H9 (cell line): ENCODE measurements around the gene FBLN1. TPM values are rescaled to one million over a fixed set of nuclear protein-coding genes. Genes with fewer than 3 reads are reported as not detected.

ENCODE experiments used
- DNase-seq: peaks from one replicate; pipeline ENCODE4 v3.0.0-alpha.2; 2017
- H2AFZ ChIP-seq: one replicate; pipeline ENCODE4 v1.6.1; 2013; ENCODE audit warnings: mild to moderate bottlenecking, low read length, control low read depth, moderate library complexity
- H2AK5ac ChIP-seq: 2 replicates; pipeline ENCODE4 v1.6.1; 2013; ENCODE audit warnings: low read length, control low read depth, mixed read lengths; ENCODE audit not compliant: insufficient read length
- H2BK120ac ChIP-seq: one replicate; pipeline ENCODE4 v1.6.1; 2013; ENCODE audit warnings: low read depth, mild to moderate bottlenecking, low read length, control low read depth, inconsistent platforms; ENCODE audit not compliant: poor library complexity, severe bottlenecking
- H2BK12ac ChIP-seq: 2 replicates; pipeline ENCODE4 v1.6.1; 2013; ENCODE audit warnings: low read length, control low read depth, mixed read lengths, low read depth; ENCODE audit not compliant: insufficient read length
- H2BK15ac ChIP-seq: 2 replicates; pipeline ENCODE4 v1.6.1; 2013; ENCODE audit warnings: low read depth, low read length, control low read depth
- H2BK20ac ChIP-seq: one replicate; pipeline ENCODE4 v1.6.1; 2013; ENCODE audit warnings: low read depth, mild to moderate bottlenecking, low read length, control low read depth, inconsistent platforms; ENCODE audit not compliant: poor library complexity, severe bottlenecking
- H2BK5ac ChIP-seq: 2 replicates; pipeline ENCODE4 v1.6.1; 2013; ENCODE audit warnings: low read length, control low read depth, mixed read lengths; ENCODE audit not compliant: insufficient read length
- H3K14ac ChIP-seq: 2 replicates; pipeline ENCODE4 v1.6.1; 2013; ENCODE audit warnings: low read length, control low read depth; ENCODE audit not compliant: insufficient read depth
- H3K18ac ChIP-seq: 2 replicates; pipeline ENCODE4 v1.6.1; 2013; ENCODE audit warnings: low read depth, mild to moderate bottlenecking, mixed read lengths, low read length, control low read depth; ENCODE audit not compliant: insufficient read length
- H3K23ac ChIP-seq: 2 replicates; pipeline ENCODE4 v1.6.1; 2013; ENCODE audit warnings: low read length, control low read depth, mixed read lengths, low read depth; ENCODE audit not compliant: insufficient read length
- H3K23me2 ChIP-seq: 2 replicates; pipeline ENCODE4 v1.6.1; 2013; ENCODE audit warnings: low read depth, mild to moderate bottlenecking, mixed read lengths, low read length, control low read depth; ENCODE audit not compliant: insufficient read length, poor library complexity, severe bottlenecking
- H3K27ac ChIP-seq: 2 replicates; pipeline ENCODE4 v1.5.1; 2013; ENCODE audit warnings: low read length, control low read depth, mixed read lengths, low read depth; ENCODE audit not compliant: insufficient read length
- H3K27me3 ChIP-seq: 2 replicates; pipeline ENCODE4 v1.6.1; 2013; ENCODE audit warnings: low read length, control low read depth, inconsistent platforms; ENCODE audit not compliant: insufficient read depth
- H3K4ac ChIP-seq: 2 replicates; pipeline ENCODE4 v1.6.1; 2013; ENCODE audit warnings: low read depth, mild to moderate bottlenecking, control low read depth, inconsistent platforms, low read length, moderate library complexity
- H3K4me1 ChIP-seq: 2 replicates; pipeline ENCODE4 v1.6.1; 2013; ENCODE audit warnings: low read length, control low read depth, inconsistent platforms; ENCODE audit not compliant: insufficient read depth
- H3K4me2 ChIP-seq: 2 replicates; pipeline ENCODE4 v1.6.1; 2013; ENCODE audit warnings: low read length, control low read depth, mixed read lengths; ENCODE audit not compliant: insufficient read length, insufficient read depth
- H3K56ac ChIP-seq: 2 replicates; pipeline ENCODE4 v1.6.1; 2013; ENCODE audit warnings: low read depth, mild to moderate bottlenecking, mixed read lengths, low read length, control low read depth; ENCODE audit not compliant: insufficient read length
- H3K79me1 ChIP-seq: 2 replicates; pipeline ENCODE4 v1.6.1; 2013; ENCODE audit warnings: low read depth, mild to moderate bottlenecking, moderate library complexity, low read length, control low read depth, inconsistent platforms; ENCODE audit not compliant: insufficient read depth, poor library complexity, severe bottlenecking
- H3K79me2 ChIP-seq: 2 replicates; pipeline ENCODE4 v1.6.1; 2013; ENCODE audit warnings: low read length, control low read depth, inconsistent platforms; ENCODE audit not compliant: insufficient read depth
- H3K9ac ChIP-seq: 2 replicates; pipeline ENCODE4 v1.6.1; 2013; ENCODE audit warnings: low read length, control low read depth, mixed read lengths; ENCODE audit not compliant: insufficient read length; ENCODE audit errors: extremely low read depth
- H3K9me3 ChIP-seq: one replicate; pipeline ENCODE4 v1.6.1; 2013; ENCODE audit warnings: low read depth, low read length, inconsistent platforms; ENCODE audit not compliant: control insufficient read depth
- H3T11ph ChIP-seq: one replicate; pipeline ENCODE4 v1.6.1; 2013; ENCODE audit warnings: mild to moderate bottlenecking, low read length, control low read depth, inconsistent platforms
- H4K20me1 ChIP-seq: one replicate; pipeline ENCODE4 v1.6.1; 2013; ENCODE audit not compliant: control insufficient read depth, insufficient read length, insufficient read depth
- H4K5ac ChIP-seq: 2 replicates; pipeline ENCODE4 v1.6.1; 2013; ENCODE audit warnings: low read depth, mild to moderate bottlenecking, mixed read lengths, low read length, control low read depth; ENCODE audit not compliant: insufficient read length
- H4K8ac ChIP-seq: replicated peaks from 2 replicates; pipeline ENCODE4 v1.6.1; 2013; ENCODE audit warnings: low read length, control low read depth, mixed read lengths, low read depth; ENCODE audit not compliant: insufficient read length
- H4K91ac ChIP-seq: 2 replicates; pipeline ENCODE4 v1.6.1; 2013; ENCODE audit warnings: low read depth, mild to moderate bottlenecking, moderate library complexity, mixed read lengths, low read length, control low read depth; ENCODE audit not compliant: insufficient read length
- H3K27ac Mint-ChIP-seq, 3 experiments: 2 replicates in 2 of 3; 3 replicates in 1 of 3; pipeline ENCODE4 v1.8.0; 2020 to 2021; ENCODE audit warnings: mixed read lengths in 3 of 3, mild to moderate bottlenecking in 1 of 3, moderate library complexity in 1 of 3
- H3K27me3 Mint-ChIP-seq: 2 replicates; pipeline ENCODE4 v1.8.0; 2021; ENCODE audit warnings: low read depth, mild to moderate bottlenecking, moderate library complexity, mixed read lengths
- H3K36me3 Mint-ChIP-seq, 3 experiments: 2 replicates in 2 of 3; 3 replicates in 1 of 3; pipeline ENCODE4 v1.8.0; 2020 to 2021; ENCODE audit warnings: low read depth in 3 of 3, mixed read lengths in 3 of 3; ENCODE audit not compliant: insufficient read depth in 1 of 3
- H3K4me1 Mint-ChIP-seq, 2 experiments: 2 replicates each; pipeline ENCODE4 v1.8.0; 2020; ENCODE audit warnings: mixed read lengths in 2 of 2
- H3K4me3 Mint-ChIP-seq, 2 experiments: 2 replicates in 1 of 2; 3 replicates in 1 of 2; pipeline ENCODE4 v1.8.0; 2020 to 2021; ENCODE audit warnings: mild to moderate bottlenecking in 2 of 2, mixed read lengths in 2 of 2, moderate library complexity in 1 of 2
- H3K9me3 Mint-ChIP-seq, 2 experiments: 2 replicates in 1 of 2; 3 replicates in 1 of 2; pipeline ENCODE4 v1.8.0; 2020; ENCODE audit warnings: mild to moderate bottlenecking in 2 of 2, mixed read lengths in 2 of 2, moderate library complexity in 1 of 2
- CTCF ChIP-seq: fragments of 200-600 bp; sonication (generic); conservative IDR thresholded peaks from 3 replicates; pipeline ENCODE4 v1.8.0; 2021; ENCODE audit warnings: antibody characterized with exemption, mild to moderate bottlenecking
- WGBS: extraction: QIAGEN DNeasy Blood & Tissue Kit; methylation state at CpG from one replicate; pipeline ENCODE4 v1.1.7; 2013; ENCODE audit warnings: missing lambda C conversion rate, low lambda C conversion rate, mixed read lengths; ENCODE audit not compliant: insufficient read length; ENCODE audit errors: extremely low coverage; 5-methylcytosine and 5-hydroxymethylcytosine counted together
- total RNA-seq: library from RNA; stranded (reverse); gene quantifications from 2 replicates; pipeline ENCODE4 v1.2.1, GENCODE V29; 2021

Gene FBLN1
- total RNA-seq, 1 experiment from 2014 or later = 140 TPM

GRCh38 chr22:45537734-45538181 lies 35.1 kb downstream of the FBLN1 start:
- H2BK12ac ChIP-seq = no peak overlapping the region
- no CpG with 5 or more reads among the region's 15 CpGs for WGBS
- H3K4me1 ChIP-seq = no peaks in the 10 kb centered on the region
- no peak overlapping the region for H4K91ac ChIP-seq
- no peaks in the 10 kb centered on the region for H3K23me2 ChIP-seq
- no peak overlapping the region for H4K8ac ChIP-seq
- H2BK5ac ChIP-seq = no peak overlapping the region
- H3K9ac ChIP-seq = no peak overlapping the region
- no peak overlapping the region for H2BK120ac ChIP-seq
- no peak for DNase-seq
- H4K5ac ChIP-seq = no peak overlapping the region
- no peak overlapping the region for H2AK5ac ChIP-seq
- Mint-ChIP-seq H3K36me3 (peaks cover 27 to 71% (median 53%) of the 10 kb centered on the region in 3 experiments; a peak in 6 of 7 replicates), H3K4me1 (peaks cover 4 to 10% of the 10 kb centered on the region in 2 experiments), H3K9me3 (no peaks in the 10 kb centered on the region), H3K27me3 (no peaks in the 10 kb centered on the region), H3K4me3 (no peak overlapping the region), H3K27ac (peak overlapping the region in 2 of 3 experiments; percentile 44 to 62; a peak in 3 of 7 replicates)
- no peak overlapping the region for H2BK15ac ChIP-seq
- no peak overlapping the region for H3K4me2 ChIP-seq
- H4K20me1 ChIP-seq = no peaks in the 10 kb centered on the region
- no peak overlapping the region for H3K27ac ChIP-seq
- no peak overlapping the region for H3K23ac ChIP-seq
- no peak overlapping the region for H3K18ac ChIP-seq
- H2AFZ ChIP-seq = no peak overlapping the region
- no peaks in the 10 kb centered on the region for H3K79me1 ChIP-seq
- no peaks in the 10 kb centered on the region for H3K79me2 ChIP-seq
- TF ChIP-seq CTCF = no peak
- H2BK20ac ChIP-seq = no peak overlapping the region
- no peaks in the 10 kb centered on the region for H3K27me3 ChIP-seq
- H3K14ac ChIP-seq = no peak overlapping the region
- no peak overlapping the region for H3T11ph ChIP-seq
- no peak overlapping the region for H3K56ac ChIP-seq
- no peaks in the 10 kb centered on the region for H3K9me3 ChIP-seq
- no peak overlapping the region for H3K4ac ChIP-seq
